ENCODE measurements around the gene FAF1.

Gene FAF1

DNA sequence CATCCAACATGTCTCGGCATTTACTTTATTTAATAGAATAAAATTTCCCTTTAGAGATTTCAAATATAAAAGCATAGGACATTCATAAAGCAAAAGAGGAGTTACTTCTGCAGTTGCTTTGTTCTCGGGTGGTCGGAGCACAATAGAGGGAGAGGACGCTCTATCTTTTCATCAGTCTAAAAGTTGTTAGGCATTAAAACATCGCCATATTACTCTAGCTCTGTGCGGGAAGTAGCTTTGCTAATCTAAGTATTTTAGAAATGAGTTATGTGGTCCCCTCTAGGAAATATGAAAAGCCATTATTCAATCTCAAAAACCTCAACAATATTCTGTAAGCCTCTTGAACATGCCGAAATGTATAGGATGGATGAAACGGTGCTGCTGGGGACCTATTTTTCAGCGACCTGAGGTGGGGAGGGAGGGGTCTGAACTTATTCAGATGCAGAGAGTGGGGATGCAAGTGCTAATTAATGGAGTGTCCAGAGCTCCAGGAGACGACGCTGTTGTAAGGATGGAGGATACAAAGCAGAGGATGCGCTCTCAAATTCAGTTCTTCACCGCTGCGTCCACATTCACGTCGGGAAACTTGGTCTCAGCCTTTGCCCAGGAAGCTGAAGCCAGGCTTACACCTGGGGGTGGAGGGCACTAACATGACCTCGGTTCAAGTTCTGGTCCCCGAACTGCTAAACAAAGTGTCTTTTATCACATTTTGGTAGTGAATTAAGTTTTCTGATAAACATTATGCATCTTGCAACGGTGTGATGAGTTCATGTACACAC lies 16.2 kb upstream of the FAF1 start:
- Mint-ChIP-seq H3K4me1 (peaks cover 15% of the 10 kb centered on the region), H3K9me3 (no peaks in the 10 kb centered on the region), H3K4me3 (no peak overlapping the region), H3K27ac (no peak overlapping the region), H3K36me3 (ENCODE audit: low read depth) (no peaks in the 10 kb centered on the region), H3K27me3 (ENCODE audit: low read depth, poor library complexity) (peaks cover 97% of the 10 kb centered on the region)
- TF ChIP-seq, protein P1, sequence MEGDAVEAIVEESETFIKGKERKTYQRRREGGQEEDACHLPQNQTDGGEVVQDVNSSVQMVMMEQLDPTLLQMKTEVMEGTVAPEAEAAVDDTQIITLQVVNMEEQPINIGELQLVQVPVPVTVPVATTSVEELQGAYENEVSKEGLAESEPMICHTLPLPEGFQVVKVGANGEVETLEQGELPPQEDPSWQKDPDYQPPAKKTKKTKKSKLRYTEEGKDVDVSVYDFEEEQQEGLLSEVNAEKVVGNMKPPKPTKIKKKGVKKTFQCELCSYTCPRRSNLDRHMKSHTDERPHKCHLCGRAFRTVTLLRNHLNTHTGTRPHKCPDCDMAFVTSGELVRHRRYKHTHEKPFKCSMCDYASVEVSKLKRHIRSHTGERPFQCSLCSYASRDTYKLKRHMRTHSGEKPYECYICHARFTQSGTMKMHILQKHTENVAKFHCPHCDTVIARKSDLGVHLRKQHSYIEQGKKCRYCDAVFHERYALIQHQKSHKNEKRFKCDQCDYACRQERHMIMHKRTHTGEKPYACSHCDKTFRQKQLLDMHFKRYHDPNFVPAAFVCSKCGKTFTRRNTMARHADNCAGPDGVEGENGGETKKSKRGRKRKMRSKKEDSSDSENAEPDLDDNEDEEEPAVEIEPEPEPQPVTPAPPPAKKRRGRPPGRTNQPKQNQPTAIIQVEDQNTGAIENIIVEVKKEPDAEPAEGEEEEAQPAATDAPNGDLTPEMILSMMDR (IDR thresholded peaks at IDR 0.05), result no peak
- DNase-seq, result no peak

DNA sequence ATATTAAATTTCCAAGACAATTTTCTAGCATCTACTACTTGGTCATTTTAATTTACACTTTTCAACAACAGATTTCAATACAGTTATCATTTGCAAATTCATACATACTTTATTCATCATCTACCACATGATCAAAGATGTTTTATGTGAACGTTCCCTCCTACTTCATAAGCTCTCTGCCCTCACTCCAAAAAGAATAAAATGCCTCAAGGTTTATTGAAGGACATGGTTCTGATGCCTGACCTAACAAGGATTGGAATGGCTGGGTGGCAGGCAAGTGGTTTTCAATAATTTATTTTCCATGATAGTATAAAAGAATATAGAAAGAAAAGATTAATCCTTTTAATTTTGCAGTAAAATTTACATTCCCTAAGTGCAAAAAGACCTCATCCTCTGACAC lies 15.4 kb upstream of the FAF1 start:
- no peaks in the 10 kb centered on the region for H3K36me3 Mint-ChIP-seq (ENCODE audit: low read depth)
- no peaks in the 10 kb centered on the region for H3K9me3 Mint-ChIP-seq
- DNase-seq, result no peak
- no peak overlapping the region for H3K4me3 Mint-ChIP-seq
- H3K27ac Mint-ChIP-seq, result no peak overlapping the region
- H3K4me1 Mint-ChIP-seq, result peaks cover 19% of the 10 kb centered on the region
- TF ChIP-seq, protein P1 (IDR thresholded peaks at IDR 0.05), result no peak
- H3K27me3 Mint-ChIP-seq (ENCODE audit: low read depth, poor library complexity), result peaks cover 97% of the 10 kb centered on the region

DNA sequence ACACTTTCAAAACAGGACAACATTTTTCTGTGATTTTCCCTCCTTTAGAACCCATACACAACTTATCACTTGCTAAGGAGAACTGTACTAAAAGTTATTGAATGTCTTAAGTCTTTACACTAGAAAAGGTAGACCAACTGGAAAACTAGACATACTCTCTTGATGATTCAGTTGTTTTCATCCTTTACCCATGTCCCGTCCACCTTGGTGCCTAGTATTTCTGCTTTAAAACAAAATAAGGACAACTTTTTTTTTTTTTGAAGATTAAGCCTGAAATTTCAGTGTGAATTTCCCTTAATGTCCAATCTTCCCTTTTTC lies 14.5 kb upstream of the FAF1 start:
- Mint-ChIP-seq H3K27ac (no peak overlapping the region), H3K27me3 (ENCODE audit: low read depth, poor library complexity) (peaks cover 97% of the 10 kb centered on the region)
- no peak for DNase-seq

DNA sequence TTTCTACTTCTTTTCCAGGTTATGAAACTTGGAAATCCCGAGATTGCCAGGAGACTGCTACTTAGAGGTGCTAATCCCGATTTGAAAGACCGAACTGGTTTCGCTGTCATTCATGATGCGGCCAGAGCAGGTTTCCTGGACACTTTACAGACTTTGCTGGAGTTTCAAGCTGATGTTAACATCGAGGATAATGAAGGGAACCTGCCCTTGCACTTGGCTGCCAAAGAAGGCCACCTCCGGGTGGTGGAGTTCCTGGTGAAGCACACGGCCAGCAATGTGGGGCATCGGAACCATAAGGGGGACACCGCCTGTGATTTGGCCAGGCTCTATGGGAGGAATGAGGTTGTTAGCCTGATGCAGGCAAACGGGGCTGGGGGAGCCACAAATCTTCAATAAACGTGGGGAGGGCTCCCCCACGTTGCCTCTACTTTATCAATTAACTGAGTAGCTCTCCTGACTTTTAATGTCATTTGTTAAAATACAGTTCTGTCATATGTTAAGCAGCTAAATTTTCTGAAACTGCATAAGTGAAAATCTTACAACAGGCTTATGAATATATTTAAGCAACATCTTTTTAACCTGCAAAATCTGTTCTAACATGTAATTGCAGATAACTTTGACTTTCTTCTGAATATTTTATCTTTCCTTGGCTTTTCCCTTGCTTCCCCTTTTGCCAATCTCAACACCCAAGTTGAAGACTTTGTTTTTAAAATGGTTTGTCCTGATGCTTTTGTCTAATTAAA lies 14.0 kb upstream of the FAF1 start:
- TF ChIP-seq, protein P1 (IDR thresholded peaks at IDR 0.05), result no peak
- H3K27ac Mint-ChIP-seq, result no peak overlapping the region
- H3K36me3 Mint-ChIP-seq (ENCODE audit: low read depth), result no peaks in the 10 kb centered on the region
- peaks cover 3% of the 10 kb centered on the region for H3K9me3 Mint-ChIP-seq
- H3K4me1 Mint-ChIP-seq, result peaks cover 26% of the 10 kb centered on the region
- no peak for DNase-seq
- H3K4me3 Mint-ChIP-seq, result no peak overlapping the region
- H3K27me3 Mint-ChIP-seq (ENCODE audit: low read depth, poor library complexity), result peaks cover 96% of the 10 kb centered on the region

More for the DNA sequence above, 14.5 kb upstream of the FAF1 start:
- H3K4me1 Mint-ChIP-seq, result peaks cover 27% of the 10 kb centered on the region
- H3K36me3 Mint-ChIP-seq (ENCODE audit: low read depth), result no peaks in the 10 kb centered on the region
- no peak overlapping the region for H3K4me3 Mint-ChIP-seq
- peaks cover 3% of the 10 kb centered on the region for H3K9me3 Mint-ChIP-seq
- TF ChIP-seq, protein P1 (IDR thresholded peaks at IDR 0.05), result no peak

DNA sequence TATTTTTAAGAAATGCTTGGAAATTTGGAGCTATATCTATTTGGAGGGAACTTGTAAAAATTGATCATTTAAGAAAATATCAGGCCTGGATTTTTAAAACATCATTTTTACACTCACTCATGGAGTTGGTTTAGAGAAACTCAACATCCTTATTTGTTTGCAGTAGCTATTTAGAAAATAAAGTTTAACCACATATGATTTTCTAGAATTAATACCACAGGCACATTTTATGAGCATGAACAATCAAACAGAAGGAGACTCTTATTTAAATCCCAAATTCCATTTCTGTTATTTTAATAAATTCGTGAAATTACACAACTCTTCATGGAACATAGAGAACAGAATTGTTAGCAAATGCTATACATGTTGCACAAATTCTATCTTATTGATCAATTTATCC lies 13.2 kb upstream of the FAF1 start:
- no peak for DNase-seq
- Mint-ChIP-seq H3K9me3 (peaks cover 3% of the 10 kb centered on the region), H3K27me3 (ENCODE audit: low read depth, poor library complexity) (peaks cover 96% of the 10 kb centered on the region), H3K4me3 (no peak overlapping the region), H3K27ac (no peak overlapping the region), H3K4me1 (peaks cover 19% of the 10 kb centered on the region), H3K36me3 (ENCODE audit: low read depth) (no peaks in the 10 kb centered on the region)
- TF ChIP-seq, protein P1 (IDR thresholded peaks at IDR 0.05), result no peak
